HG03280 (cell line): ENCODE results near the gene FLYWCH2.
"Not testable (repeated sequence)": the region's sequence is repeated elsewhere in the genome, so short reads cannot be mapped to it uniquely, and the experiment has no call there.

ENCODE experiments used
- ATAC-seq: cut with Tn5 transposase; IDR thresholded peaks from one replicate; pipeline ENCODE4 v1.9.1; 2021; ENCODE audit warnings: mild to moderate bottlenecking, moderate library complexity; ENCODE audit not compliant: unreplicated experiment

The FLYWCH2 gene

GRCh38 chr16:2936436-2937011, 53.5 kb downstream of the FLYWCH2 start:
- ATAC-seq = no peak

GRCh38 chr16:2937170-2937569, 54.2 kb downstream of the FLYWCH2 start:
- no peak for ATAC-seq

- ATAC-seq = no peak
Observed at GRCh38 chr16:2938206-2938605, 55.2 kb downstream of the FLYWCH2 start.

GRCh38 chr16:2939968-2940367, 57.0 kb downstream of the FLYWCH2 start:
- ATAC-seq = no peak

GRCh38 chr16:2942045-2942444, 59.0 kb downstream of the FLYWCH2 start:
- no peak for ATAC-seq

GRCh38 chr16:2943716-2944115, 60.7 kb downstream of the FLYWCH2 start:
- ATAC-seq = not testable (repeated sequence)

GRCh38 chr16:2946649-2947048, 63.6 kb downstream of the FLYWCH2 start:
- no peak for ATAC-seq
